Measurements from ENCODE around the gene MUC5AC. TPM values are rescaled to one million over a fixed set of nuclear protein-coding genes. Genes with fewer than 3 reads are reported as not detected.
"Not testable (repeated sequence)": the region's sequence is repeated elsewhere in the genome, so short reads cannot be mapped to it uniquely, and the experiment has no call there.

Gene MUC5AC
- total RNA-seq, 2 donors from 2014 or later, result not detected

DNA sequence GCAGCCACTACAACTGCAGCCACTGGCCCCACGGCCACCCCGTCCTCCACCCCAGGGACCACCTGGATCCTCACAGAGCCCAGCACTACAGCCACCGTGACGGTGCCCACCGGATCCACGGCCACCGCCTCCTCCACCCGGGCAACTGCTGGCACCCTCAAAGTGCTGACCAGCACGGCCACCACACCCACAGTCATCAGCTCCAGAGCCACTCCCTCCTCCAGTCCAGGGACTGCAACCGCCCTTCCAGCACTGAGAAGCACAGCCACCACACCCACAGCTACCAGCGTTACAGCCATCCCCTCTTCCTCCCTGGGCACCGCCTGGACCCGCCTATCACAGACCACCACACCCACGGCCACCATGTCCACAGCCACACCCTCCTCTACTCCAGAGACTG lies 88.5 kb downstream of the MUC5AC start:
- DNase-seq (ENCODE audit: low spot score); H3K36me3 ChIP-seq; H3K9me3 ChIP-seq; H3K4me1 ChIP-seq; H3K4me3 ChIP-seq; H3K27me3 ChIP-seq; H3K27ac ChIP-seq: not testable (repeated sequence)

DNA sequence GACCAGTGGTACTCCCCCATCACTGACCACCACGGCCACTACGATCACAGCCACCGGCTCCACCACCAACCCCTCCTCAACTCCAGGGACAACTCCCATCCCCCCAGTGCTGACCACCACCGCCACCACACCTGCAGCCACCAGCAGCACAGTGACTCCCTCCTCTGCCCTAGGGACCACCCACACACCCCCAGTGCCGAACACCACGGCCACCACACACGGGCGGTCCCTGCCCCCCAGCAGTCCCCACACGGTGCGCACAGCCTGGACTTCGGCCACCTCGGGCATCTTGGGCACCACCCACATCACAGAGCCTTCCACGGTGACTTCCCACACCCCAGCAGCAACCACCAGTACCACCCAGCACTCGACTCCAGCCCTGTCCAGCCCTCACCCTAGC lies 89.3 kb downstream of the MUC5AC start:
- not testable (repeated sequence) for H3K36me3 ChIP-seq; DNase-seq (ENCODE audit: low spot score); H3K4me1 ChIP-seq

DNA sequence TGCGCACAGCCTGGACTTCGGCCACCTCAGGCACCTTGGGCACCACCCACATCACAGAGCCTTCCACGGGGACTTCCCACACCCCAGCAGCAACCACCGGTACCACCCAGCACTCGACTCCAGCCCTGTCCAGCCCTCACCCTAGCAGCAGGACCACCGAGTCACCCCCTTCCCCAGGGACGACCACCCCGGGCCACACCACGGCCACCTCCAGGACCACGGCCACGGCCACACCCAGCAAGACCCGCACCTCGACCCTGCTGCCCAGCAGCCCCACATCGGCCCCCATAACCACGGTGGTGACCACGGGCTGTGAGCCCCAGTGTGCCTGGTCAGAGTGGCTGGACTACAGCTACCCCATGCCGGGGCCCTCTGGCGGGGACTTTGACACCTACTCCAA lies 91.2 kb downstream of the MUC5AC start:
- H3K36me3 ChIP-seq; H3K27ac ChIP-seq; DNase-seq (ENCODE audit: low spot score); H3K4me3 ChIP-seq; H3K4me1 ChIP-seq; H3K9me3 ChIP-seq; H3K27me3 ChIP-seq: not testable (repeated sequence)

More for the DNA sequence above, 89.3 kb downstream of the MUC5AC start:
- H3K4me3 ChIP-seq, H3K9me3 ChIP-seq, H3K27me3 ChIP-seq, H3K27ac ChIP-seq: not testable (repeated sequence)

DNA sequence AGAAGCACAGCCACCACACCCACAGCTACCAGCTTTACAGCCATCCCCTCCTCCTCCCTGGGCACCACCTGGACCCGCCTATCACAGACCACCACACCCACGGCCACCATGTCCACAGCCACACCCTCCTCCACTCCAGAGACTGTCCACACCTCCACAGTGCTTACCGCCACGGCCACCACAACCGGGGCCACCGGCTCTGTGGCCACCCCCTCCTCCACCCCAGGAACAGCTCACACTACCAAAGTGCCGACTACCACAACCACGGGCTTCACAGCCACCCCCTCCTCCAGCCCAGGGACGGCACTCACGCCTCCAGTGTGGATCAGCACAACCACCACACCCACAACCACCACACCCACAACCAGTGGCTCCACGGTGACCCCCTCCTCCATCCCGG lies 92.7 kb downstream of the MUC5AC start:
- H3K4me3 ChIP-seq; H3K4me1 ChIP-seq; H3K27ac ChIP-seq; DNase-seq (ENCODE audit: low spot score); H3K27me3 ChIP-seq; H3K36me3 ChIP-seq; H3K9me3 ChIP-seq: not testable (repeated sequence)

Other genes starting within 250 kb of the MUC5AC start
- 10 to 100 TPM; 46.9 to 78.7 TPM for gene CHID1, start 247.1 kb upstream of the MUC5AC start, total RNA-seq
- gene AP2A2, start 232.1 kb upstream of the MUC5AC start, total RNA-seq, result 10 to 100 TPM; 28.8 to 41.7 TPM
- gene MUC6, start 121.2 kb upstream of the MUC5AC start, total RNA-seq, result not detected
- not detected for gene MUC2, start 83.1 kb upstream of the MUC5AC start, total RNA-seq
- not detected for gene MUC5B, start 65.1 kb downstream of the MUC5AC start, total RNA-seq
- gene TOLLIP, start 151.7 kb downstream of the MUC5AC start, total RNA-seq, result 10 to 100 TPM; 29.6 to 41.0 TPM
- under 1 TPM; 0.19 to 0.51 TPM for gene BRSK2, start 232.0 kb downstream of the MUC5AC start, total RNA-seq

Measured in right atrium auricular region (tissue), 2 donors.